HG02885 (cell line): ENCODE results near the gene PARD3B.

ENCODE experiments used
- ATAC-seq: cut with Tn5 transposase; IDR thresholded peaks from one replicate; pipeline ENCODE4 v1.9.1; 2021; ENCODE audit warnings: mild to moderate bottlenecking; ENCODE audit not compliant: unreplicated experiment, poor library complexity

PARD3B gene

GRCh38 chr2:205274801-205275200 is 729.5 kb downstream of the PARD3B start:
- no peak for ATAC-seq

DNA sequence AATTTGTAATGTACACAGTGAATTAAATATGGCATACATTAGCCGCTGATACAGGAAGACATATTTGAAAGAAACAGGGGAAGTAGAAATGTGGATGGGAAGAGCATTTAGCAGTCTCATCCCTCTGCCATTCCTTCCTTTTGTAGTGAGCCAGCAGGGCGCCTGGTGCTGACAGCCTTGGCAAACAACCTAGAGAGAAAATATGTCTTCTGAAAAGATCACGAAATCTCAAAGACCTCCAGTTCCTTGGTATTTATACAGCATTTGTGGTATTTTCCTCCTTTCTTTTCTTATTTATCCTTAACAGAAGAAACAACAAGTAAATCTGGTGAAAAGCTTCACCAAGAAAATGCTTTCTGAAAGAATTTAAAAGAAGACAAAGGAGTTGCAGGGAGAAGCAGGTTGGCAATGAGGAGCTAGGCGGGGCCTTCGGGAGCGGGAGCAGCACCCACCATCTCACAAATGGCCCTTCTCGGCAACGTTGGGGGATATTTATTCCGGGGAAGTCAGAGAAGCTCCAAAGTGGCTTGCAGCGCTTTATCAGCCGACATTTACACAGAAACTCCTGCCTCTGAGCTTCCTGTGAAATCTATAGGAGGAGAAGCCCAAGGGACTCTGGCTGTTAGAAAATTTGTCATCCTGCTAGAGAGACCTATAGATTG is 731.0 kb downstream of the PARD3B start:
- no peak for ATAC-seq

DNA sequence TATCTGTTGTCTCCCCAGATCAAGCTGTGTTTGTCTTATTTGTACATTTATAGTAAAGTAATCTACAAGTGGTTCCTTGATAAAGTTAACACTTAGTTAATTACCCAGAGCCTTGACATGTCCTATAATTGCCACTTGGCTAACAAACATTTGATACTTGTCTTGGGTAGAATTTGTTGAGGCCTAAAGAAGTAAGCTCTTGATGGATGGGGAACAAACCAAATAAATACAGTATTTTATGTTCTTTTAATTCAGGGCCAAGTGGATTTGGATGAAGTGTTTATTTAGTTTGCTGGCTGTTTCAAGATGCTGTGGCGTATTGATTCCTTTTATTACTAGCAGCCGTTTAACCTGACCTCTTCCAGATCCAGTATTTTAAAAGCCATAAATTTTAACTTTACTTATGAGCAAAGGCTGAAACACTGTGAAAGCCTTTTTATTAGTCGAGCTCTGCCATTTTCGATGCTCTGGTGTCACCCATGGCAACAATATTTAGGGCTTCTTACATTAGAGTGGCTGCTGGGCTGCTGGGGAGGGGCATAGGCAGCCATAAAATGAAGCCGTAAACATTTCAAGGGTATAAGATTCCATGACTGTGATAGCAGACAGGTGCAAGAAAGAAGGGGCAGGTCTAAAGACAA is 735.4 kb downstream of the PARD3B start:
- ATAC-seq = no peak

- no peak for ATAC-seq
Observed at GRCh38 chr2:205283736-205284270, 738.5 kb downstream of the PARD3B start.

DNA sequence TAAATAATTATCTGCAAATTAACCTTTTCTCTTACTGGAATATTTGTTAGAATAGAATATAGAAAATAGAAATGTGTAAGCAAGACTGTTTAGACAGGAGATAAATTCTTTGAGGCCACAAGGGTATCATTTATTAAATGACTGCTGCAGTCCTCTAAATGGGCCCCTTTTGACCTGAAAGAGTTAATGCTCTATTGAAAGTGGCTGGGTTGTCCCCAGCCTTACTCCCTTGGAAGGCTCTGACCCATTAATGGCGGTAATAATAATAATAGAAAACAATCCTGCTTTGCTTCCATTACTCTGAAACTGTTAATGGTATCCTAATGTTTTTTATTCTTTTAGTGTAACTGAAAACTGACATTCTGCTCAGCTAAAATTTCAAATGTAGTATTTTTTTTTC is 739.1 kb downstream of the PARD3B start:
- ATAC-seq = no peak

- ATAC-seq = no peak
Observed at GRCh38 chr2:205287316-205287715, 742.0 kb downstream of the PARD3B start.

DNA sequence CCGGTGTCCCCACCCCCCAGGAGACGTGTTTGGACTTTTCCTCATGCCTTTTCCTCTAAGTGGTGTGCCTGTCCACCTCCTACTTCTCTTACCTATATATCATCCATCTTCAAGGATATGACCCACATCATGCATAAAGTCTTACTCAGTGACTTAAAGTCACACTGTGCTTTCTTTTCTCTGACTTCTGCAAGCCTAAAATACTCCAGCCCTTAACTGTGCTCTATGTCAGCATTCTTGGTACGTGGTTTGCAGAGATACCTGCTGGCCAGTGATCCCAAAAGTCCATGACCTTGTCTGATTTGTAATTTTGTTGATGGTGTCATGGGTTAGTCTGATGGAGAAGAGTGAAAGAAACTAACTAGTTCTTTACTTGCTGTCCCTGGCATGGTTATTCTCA is 743.4 kb downstream of the PARD3B start:
- no peak for ATAC-seq

DNA sequence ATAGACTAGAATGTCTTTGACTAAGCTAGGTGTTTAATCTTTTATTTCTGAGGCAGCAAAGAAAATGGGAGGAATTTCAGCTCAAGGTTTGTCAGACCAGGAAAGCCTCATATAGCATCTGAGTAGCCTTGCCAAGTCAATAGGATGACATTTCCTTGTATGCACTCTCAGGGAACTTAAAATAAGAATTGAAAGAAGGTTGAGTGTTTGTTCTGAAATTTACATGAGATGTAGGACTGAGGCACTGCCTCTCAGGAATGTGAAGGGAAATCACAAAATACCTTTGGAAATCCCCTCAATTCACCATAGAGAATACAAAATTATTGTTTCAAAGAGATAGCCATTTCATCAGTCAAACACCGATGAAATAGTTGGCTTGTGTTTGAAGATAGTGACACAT is 745.0 kb downstream of the PARD3B start:
- no peak for ATAC-seq

GRCh38 chr2:205292665-205293295 is 747.5 kb downstream of the PARD3B start:
- no peak for ATAC-seq

DNA sequence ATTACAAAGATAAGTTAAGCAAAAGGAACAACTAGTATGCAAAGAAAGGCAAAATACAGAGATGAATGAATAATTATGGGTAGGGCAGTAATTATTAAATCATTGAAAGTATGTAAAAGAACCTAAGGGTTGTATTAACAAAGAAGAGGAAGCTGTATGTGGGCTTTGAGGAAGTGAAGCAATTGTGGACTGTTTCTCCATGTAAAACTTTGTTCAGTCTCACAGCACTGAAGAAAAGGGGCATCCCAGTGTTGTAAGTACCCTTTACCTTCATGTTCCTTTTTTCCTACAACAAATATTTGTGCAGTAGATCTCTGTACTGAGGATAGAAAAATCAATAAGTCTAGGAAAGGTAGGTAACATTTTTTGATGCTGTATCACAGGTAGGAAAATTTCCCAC is 748.3 kb downstream of the PARD3B start:
- no peak for ATAC-seq

DNA sequence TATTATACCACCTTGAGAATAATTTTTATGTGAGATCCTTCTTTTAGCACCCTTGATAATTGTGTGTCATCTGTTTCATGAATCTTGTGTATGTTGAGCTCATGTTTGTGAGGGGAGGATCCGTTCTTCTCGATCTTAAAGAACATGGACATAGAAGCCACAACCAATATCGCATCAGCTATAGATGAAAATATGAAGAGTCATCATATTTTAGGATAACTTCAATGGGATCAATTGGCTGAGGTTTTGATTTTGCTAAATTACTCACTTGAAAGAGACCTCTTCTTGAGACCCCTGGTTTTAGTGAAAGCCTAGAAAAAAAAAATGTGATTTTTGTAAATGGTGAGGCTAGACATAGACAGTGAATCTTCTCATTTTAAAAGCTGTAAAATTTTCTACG is 751.7 kb downstream of the PARD3B start:
- no peak for ATAC-seq

DNA sequence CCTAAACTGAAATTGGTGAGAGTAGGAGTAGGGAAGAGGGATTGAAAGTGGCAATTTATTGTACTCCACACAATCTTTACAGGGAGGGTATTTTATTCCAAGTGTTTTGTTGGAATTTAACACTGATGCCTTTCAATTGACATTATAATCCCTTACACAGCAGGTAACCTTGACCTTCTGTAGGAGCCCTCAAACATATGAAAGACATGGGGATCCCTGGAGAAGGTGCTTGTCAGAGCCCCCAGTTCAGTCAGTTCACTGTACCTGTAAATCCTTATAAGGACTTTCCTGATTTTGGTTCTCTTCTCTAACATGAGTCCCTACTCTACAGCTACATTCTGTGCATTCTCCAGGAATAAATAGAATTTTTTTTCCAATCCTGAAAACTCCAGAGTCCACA is 752.1 kb downstream of the PARD3B start:
- ATAC-seq = no peak

- no peak for ATAC-seq
Observed at GRCh38 chr2:205297846-205298245, 752.6 kb downstream of the PARD3B start.

DNA sequence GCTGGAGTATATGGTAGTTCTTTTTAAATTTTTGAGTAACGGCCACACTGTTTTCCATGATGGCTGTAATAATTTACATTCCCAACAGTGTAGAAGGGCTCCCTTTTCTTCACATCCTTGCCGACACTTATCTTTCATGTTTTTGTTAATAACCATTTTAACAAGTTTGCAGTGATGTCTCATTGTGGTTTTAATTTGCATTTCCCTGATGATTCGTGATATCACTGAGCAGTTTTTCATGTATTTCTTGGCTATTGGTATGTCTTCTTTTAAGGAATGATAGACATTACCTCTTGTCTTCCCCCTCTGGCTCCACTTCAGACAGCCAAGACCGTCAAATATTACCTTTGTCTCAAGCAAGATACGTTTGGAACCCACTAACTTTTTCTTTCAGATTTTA is 765.9 kb downstream of the PARD3B start:
- no peak for ATAC-seq

DNA sequence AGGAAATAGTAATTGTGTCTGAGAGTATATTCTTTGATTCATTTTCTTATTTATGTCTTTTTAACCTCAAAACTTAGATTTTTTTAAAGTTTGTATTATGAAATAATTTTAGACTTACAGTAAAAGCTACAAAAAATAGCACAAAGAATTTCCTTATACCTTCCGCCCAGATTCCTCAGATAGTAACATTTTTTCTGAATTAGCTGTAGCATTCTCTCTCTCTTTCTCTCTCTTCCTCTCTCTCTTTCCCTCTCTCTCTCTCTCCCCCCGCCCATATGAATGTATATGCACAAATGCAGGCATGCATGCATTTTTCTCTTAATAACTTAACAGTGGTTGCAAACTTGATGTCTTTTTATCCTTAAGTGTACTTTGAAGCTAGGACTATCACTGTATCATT is 776.0 kb downstream of the PARD3B start:
- ATAC-seq = no peak

GRCh38 chr2:205323929-205324328 is 778.7 kb downstream of the PARD3B start:
- ATAC-seq = no peak

- no peak for ATAC-seq
Observed at GRCh38 chr2:205324355-205324754, 779.1 kb downstream of the PARD3B start.

- ATAC-seq = no peak
Observed at GRCh38 chr2:205333351-205333750, 788.1 kb downstream of the PARD3B start.

- no peak for ATAC-seq
Observed at GRCh38 chr2:205337274-205337673, 792.0 kb downstream of the PARD3B start.

GRCh38 chr2:205338156-205338555 is 792.9 kb downstream of the PARD3B start:
- no peak for ATAC-seq

DNA sequence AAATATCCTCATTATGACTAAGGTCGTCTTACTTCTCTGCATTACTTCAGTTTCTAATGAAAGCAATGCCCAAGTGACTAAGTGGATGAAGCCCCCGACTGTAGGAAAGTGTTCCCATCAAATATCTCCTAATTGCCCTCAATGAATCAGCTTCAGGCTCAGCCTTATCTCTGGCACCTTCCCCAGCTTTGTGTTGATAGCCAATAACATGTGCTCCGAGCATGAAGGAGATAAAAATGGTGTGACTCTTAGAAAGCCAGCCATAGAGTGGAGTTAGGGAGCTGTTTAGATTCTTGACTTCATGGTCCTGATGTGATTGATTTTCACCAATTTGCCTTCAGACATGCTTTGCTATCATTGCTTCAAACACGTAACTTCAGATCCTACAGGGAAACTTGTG is 797.8 kb downstream of the PARD3B start:
- ATAC-seq = no peak

GRCh38 chr2:205346649-205347048 is 801.4 kb downstream of the PARD3B start:
- ATAC-seq = no peak
